NCI-H2107 treated with DMSO at 0.1 percent for 48 hours (cell line): Measurements from ENCODE around the gene SUFU.

Source experiments
- DNase-seq: peaks from one replicate; lab custom pipeline; 2025; ENCODE audit not compliant: unreplicated experiment; lab: John Stamatoyannopoulos, UW

The SUFU gene

DNA sequence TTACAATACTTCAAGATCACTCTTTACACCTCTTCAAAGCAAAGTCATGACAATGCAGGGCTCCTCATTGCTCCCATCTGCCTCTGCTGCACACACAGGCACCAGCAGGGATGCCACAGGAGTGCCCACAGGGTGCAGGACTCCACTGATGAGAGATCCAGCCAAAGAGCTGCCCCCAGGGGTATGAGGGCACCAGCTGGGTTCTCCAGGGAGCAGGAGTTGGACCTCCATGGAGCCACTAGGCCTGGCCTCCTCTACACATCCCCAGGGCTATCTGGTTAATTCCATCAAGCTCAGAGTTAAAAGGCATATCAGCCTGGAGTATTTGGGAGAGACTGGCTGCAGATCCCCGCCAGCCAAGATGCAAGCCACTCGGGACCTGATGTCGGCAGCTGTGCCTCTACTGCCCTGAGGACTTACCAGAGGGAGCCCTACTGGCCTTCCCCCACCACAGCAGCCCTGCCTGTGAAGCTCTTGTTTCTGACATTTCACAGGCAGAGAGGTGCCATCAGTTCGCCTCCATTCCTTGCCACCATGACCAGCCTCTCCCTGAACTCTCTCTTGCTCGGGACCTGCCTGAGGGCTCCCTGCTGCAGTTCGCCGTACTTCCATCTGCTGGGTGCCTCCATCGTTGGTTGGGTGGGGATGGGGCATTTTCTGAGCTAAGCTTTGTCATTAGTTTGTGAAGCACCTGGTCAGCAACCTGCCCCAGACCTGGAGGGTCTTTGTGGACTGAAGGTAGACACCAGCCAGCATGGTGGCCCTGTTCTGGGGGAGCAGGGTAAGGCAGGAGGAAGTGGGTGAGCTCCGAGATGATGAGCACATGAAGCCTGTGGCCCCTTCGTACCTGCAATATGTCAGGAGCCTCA, 128.0 kb downstream of the SUFU start:
- no peak for DNase-seq

DNA sequence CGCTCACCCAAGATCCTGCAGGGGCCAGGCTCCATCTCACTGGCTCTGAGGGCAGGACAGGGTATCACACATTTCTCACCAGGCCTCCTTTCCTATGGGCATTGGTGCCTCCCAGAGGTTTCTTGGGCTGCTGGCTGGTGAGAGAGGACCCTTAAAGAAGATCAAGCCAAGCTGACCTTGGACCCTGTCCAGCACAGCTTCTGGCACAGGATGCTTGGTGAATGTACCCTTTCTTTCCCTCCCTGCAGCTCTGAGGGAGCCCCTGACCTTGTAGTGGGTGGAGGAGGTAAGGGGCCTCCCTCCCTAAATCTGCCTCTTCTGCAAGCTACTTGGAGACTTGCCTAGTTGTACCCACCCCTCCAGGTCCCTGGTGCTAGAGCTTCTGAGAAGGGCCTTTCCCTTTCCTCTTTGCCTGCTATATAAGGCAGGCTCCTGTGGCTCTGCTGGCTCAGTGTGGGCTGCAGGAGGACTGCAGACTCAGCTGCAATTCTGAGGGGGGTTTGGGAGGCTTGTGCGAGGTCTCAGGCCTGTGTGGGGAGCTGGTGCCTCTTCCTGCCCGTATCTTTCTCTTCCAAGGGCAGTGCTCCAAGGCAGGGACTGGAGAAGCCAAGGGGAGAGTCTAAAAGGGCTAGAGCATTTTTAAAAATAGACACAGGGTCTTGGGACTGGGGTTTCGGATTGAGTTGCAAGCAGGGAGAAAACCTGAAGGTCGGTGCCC, 128.8 kb downstream of the SUFU start:
- no peak for DNase-seq

DNA sequence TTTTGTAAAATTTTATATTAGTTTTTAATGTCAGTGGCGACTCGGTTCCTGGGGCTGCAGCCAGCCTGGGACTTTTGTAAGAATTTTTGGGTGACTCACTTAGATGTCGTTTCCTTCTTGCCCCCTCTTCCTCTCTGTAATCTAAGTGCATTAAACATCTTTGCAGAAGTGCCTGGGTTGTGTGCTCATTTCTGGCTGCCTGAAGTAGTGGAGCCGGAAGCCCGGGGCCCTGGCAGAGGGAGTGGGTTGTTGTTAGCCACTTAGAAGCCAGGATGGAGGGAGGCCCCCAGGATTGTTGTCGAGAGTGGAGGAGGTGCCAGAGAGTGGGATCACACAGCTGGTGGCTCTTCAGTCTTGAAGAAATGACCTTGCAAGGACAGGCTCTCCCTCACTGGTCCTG, 129.5 kb downstream of the SUFU start:
- no peak for DNase-seq

DNA sequence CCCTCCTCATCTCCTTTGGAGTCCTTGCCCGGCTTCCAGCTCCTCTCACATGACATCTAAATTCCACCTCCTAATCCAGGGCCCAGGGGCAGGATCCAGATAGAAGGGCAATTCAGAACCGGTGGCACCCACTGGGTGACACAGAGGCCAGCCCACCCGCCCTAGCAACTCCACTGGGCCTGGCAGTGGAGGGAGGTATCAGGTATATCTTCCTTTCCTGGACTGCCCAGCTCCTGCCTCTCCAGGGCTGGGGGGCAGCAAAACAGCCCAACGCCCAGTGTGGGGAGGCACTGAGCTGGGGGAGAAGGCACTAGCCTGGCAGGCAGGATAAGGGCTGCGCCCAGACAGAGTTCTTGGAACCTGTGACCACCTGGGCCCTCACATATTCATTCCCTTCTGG, 130.1 kb downstream of the SUFU start:
- DNase-seq, result no peak

DNA sequence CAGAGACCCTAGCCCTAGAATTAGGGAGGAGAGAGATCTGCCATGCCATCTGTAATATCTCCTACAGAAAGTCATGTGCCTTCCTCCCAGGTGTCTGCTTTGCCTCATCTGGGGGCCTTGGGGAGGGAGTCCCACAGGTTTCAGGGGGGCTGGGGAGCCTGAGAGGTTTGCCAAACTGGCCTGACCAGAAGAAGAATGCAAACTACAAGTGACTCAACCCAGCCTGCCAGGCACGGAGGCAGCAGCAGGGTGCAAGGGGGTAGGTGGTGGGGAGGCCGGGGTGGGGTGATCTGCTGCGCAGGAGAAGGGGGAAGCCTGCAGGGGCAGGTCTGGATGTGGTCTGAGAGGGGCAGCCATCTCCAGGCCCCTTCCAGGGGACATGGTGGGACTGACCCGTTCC, 130.9 kb downstream of the SUFU start:
- DNase-seq, result no peak

DNA sequence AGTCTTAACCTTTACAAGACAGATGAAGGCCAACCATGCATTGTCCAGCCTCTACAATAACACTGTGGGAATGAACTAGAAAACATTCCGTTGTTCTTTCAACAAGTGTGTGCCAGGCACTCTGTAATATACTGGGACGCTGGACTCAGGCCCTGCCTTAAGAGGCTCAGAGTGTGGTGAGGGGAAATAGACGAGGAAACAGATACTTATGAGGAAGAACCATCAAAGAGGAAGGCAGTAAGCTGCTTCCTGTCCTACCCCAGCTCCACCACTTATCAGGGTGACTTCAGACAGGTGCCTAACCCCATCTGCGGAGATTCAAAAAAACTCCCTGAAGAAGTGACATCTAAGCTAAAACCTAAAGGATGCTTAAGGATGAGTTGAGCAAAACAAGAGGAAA, 131.6 kb downstream of the SUFU start:
- DNase-seq, result no peak

DNA sequence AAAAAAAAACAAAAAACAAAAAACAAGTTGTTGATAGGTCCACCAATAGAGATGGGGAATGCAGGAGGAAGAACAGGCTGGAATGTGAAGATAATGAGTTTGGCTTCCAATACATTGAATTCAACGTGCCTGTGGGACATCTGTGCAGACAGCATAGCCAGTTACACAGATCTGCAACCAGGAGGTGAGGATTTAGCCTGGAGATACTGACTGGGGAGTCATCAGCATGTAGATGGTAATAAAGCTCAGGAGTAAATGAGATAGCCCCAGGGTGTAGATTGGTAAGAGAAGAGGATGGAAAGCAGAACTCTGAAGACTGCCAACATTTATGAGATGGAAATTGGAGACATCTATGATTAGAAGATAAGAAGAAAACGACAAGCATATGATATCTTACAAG, 135.8 kb downstream of the SUFU start:
- DNase-seq, result no peak

DNA sequence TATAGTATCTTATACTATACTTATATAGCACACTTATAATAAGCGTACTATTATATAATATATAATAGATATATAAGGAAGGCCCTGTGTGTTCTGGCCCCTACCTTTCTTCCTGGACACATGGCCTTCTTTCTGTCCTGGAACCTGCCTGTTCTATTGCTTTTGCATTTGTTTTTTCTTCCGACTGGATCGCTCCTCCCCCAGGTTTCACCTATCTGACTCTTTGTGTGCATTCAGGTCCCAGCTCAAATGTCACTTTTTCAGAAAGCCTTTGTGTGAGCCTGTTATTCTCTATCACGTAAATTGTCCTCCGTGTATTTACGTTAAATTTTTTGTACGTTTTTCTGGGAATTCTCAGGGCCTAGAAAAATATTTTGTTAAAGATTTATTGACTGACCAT, 137.6 kb downstream of the SUFU start:
- peak; percentile 69 for DNase-seq

DNA sequence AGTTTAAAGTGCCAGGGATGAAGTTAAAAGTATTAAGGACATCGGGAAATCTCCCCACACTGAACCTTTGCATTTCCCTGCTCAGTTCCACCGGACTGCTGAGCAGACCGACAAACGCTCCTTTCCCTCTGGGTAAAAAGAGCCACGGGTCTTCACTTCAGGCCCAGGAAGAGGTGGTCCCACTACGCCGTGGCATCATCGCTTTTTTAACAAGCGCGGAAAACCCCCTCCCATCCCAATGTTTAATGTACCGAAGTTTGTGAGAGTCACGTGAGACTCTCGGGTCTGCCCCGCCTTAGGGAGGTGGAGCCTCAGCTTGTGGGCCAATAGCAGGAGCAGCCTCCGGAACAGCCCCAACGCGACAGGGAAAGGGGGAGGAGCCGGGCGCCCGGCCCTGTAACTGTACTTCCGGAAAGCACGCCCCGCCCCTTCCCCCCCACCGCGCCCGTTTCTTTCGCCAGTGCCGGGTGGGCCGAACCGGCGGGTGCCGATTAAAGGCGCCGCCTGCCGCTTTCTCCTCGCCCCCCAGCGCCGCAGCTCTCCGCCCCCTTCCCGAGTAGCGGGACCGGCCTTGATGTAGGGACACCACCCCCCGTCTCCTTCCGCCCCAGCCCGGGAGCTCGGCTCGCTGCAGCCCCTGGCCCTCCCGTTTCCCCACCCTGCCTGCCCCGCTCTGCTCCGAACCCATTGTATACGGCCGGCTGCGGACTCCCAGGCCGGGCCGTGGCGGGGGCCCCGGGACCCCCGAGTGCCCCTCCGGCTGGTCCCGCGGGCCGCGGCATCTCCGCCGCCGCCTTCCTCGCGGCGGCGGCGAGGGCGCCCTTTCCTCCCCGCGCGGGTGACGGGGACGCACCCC, 138.3 kb downstream of the SUFU start:
- peak; percentile 73 for DNase-seq

DNA sequence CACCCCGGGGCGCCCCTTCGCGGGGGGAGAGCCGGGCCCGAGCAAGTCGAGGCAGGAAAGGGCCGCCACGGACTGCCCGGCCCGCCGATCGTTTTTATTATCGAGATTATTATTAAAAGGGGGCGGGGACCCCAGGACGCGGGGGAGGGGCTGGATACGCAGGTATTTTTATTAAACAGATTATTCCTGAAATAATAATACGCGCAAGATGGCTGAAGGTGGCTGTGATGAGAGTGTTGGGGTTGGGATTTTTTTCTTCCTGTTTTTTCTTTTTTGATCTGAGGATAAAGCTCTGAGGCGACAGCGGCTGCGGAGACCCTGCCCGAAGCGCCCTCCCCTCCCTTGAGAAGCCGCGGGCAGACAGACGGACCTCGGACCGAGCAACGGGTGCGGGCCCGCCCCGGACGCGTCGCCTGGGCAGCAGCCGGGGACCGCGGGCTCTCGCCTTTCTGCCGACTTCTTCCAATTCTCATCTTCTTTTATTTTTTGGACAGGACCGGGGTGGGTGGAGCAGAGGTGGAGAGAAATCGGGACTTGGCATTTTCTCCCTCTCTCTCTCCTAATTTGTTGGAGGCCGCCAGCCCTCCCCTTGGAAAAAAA, 139.1 kb downstream of the SUFU start:
- no peak for DNase-seq

DNA sequence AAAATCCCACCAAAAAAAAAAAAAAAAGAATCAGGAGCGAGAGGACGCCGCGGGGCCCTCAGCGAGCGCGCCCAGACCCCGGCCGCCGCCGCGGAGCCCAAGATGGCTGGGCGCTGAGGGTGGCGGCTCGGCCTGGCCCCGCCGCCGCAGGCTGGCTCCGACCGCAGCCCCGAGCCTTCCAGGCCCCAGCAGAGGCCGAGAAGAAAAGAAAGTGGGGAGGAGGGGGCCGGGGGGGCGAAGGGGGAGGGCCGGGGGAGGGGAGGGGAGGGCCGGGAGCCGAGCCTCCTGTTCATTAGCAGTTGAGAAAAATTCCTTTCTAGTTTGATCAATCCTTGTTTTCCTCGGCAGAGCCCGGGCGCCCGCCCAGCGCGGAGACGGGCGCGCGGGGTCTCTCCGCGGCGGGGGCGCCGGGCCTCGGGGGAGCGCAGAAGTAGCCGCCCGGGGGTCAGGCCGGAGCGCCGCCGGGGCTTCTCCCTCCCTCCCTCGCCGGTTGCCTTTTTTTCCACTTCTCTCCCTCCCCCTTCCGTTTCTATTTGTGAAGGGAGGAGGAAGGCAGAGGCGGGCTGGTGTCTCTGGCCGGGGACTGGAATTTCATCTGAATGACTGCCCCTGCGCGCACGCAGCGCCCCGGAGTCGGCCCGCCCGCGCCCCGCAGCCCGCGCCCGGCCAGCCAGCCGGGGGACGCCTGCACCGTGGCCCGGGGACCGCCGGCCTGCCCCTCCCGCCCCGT, 139.7 kb downstream of the SUFU start:
- peak; percentile 59 for DNase-seq

DNA sequence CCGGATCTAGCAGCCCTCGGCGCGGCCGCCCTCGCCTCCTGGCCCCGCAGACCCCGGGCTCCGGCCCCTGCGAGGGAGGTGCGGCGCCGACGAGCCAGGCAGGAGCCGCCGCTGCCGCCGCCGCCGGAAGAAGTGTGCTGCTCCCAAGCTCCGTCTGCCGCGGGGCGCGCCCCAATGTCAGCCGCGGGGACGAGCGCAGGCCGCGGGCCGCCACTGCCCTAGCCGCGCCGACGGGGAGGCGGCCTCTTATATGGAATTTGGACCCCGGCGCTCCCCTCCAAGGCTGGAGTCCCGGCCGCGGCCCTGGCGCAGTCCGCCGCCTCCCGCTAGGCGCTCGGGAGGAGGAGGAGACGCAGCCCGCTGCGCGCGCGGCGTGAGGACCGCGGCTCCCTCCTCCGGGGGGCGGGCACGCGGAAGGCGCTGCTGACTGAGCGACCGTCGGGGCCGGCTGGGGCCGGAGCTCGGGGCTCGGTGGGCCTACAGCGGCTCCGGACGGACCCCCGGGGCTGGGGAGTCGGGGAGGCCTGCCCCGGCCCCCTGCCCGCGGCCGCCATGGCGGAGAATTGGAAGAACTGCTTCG, 140.4 kb downstream of the SUFU start, which contains the start of gene TRIM8:
Gene TRIM8, plus strand, starts transcription at position 414 of the 580 bp plus-strand sequence. Its CDS starts 139 bp downstream, at position 553.
- DNase-seq, result no peak

DNA sequence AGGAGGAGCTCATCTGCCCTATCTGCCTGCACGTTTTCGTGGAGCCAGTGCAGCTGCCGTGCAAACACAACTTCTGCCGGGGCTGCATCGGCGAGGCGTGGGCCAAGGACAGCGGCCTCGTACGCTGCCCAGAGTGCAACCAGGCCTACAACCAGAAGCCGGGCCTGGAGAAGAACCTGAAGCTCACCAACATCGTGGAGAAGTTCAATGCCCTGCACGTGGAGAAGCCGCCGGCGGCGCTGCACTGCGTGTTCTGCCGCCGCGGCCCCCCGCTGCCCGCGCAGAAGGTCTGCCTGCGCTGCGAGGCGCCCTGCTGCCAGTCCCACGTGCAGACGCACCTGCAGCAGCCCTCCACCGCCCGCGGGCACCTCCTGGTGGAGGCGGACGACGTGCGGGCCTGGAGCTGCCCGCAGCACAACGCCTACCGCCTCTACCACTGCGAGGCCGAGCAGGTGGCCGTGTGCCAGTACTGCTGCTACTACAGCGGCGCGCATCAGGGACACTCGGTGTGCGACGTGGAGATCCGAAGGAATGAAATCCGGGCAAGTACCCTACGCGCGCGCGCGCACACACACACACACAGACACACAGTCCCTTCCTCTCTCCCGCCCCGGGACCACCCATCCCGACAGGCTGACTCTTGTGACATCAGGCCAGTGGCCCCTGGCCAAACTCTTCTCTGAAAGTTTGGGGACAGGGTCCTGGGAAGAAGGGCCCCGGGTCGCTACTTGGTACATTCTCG, 141.0 kb downstream of the SUFU start:
- DNase-seq, result peak; percentile 48

DNA sequence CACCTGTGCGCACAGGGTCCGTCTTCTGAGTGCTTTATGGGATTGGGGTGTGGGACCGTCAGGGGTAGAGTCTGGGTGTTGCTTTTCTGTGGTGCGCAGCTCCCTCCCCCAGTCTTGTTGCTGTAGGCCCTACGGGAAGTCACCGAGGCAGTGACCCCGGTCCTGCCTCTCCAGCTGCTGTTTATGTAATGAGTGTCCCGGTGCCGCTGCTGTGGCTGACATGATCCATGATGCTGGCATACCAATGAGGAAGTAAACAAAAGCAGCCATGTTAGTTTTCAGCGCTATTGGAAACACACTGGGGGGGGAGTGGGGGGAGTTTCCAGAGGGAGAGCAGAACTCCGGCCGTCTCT, 141.6 kb downstream of the SUFU start:
- peak; percentile 10 for DNase-seq

DNA sequence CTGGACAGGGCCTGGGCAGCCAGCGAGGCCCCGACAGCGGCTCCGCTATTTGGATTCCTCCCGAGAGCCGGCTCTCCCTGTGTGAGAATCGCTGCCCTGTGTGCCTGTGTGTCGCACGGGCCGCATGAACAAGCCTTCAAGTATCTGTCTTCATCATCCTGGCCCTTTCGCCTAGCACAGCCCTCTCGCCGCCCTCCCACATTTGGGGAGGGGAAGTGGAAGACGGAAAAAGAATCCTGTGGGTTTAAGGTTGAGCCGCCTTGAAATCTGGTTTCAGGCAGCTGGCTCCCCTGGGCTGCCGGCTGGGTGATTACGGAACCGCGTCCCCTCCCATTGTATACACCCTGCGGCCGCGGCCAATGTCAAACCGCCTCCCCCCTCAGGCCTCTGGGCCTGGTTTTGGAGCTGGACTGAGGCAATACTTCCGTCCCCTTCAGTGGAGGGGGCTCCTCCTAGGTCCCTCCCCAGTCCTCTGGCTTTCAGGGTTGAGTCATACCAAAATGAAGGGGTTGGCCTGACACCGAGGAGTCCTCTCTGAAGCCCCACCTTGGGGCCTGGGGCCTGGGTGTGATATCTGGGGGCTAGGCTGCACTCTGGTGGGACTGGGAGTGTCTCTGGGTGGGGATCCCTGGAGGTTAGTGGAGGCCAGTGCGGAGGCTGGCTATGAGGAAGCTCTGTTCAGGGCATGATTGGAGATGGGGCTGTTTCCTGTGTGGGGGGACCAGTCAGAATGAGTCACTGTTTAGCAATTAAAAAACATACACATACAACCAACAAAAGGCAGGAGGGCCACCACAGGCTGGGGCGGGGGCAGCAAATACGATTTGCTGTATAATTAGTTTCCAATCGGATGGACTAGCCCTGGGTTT, 142.2 kb downstream of the SUFU start:
- DNase-seq, result peak; percentile 35

DNA sequence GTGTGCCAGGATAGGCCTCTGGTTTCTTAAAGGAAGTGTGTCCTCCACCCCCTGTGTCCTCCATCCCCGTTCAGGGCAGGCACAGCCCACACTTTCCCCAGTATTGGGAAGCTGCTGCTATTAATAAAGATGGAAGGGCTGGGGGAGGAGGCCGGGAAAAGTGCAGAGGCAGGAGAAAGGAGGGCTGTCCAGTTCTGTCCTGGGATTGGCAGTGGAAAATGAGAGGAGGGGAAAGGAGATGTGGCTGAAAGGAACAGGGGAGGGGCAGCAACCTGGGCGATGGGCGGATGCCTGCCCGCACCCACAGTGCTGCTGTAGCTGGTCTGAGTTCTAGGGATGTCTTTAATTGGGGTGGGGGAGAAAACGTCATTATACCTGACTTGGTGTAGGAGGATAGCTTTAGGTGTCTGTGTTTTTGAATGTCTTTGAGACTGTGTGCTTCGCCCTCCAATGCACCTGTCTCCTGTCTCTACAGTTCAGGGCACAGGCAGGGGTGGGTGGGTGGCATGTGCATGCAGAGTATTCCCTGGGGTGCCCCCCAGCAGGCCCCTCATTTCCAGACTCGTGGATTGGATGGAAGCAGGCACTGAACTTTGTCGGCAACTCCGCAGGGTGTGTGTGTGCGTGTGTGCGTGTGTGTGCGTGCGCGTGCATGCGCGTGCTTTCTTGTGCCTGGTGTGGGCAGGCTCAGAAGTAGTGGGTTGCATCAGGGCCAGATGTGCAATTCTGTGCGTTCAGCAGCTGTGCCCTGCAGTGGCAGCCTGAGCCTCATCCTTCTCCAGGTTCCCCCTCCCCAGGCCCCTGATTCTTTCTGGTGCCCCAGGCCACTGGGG, 143.1 kb downstream of the SUFU start:
- DNase-seq, result no peak

DNA sequence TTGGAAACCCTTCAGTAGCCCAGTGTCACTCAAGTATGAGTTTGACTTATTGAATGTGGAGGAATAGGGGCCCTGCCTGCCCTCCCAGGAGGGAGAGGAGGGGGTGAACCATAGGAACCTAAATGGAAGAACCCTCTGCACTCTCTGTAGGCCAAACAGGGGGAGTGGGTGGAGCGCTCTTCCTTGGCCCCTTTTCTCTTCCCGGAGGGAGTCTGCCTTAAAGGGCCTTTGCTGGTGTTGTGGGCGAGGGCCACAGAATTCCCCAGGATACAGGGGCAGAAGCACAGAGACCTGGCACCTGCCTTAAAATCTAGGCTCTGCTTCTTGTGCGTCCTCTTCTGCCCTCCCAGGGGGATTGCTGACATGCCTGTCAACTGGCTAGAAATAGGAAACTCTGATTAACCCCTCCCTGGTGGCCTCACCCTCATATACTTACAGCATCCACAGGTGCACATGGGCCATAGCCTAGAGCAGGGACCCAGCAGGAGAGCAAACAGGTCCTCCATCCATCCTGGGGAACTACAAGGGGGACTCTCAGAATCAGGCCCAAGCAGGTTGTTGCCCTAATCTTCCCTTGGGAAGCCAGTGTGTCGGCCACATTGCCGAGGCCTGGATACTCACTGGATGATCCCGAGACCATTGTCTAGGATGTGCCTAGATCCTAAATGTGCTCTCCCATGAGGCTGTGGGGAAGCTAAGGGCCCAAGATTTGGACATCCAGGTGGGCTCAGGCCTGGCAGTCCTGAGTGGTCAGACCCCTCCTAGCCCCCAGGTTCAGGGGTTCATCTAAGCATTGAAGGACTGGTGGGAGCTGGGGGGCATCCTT, 143.9 kb downstream of the SUFU start:
- no peak for DNase-seq
